SK-N-SH (cell line): ENCODE measurements around the gene DGLUCY. TPM values are rescaled to one million over a fixed set of nuclear protein-coding genes. Genes with fewer than 3 reads are reported as not detected.

Experiments used
- CTCF ChIA-PET: fragments of 300-600, 350-600 bp; formaldehyde crosslinking; extraction: SDS; loops from one replicate; lab custom pipeline; 2021; lab: Yijun Ruan, JAX
- POLR2A ChIA-PET: fragments of 350-600 bp; sonication (Branson Sonifier 250); formaldehyde crosslinking; extraction: SDS; loops from one replicate; lab custom pipeline; 2020; ENCODE audit warnings: antibody characterized with exemption, inconsistent platforms; lab: Yijun Ruan, JAX
- DNase-seq: peaks from one replicate; pipeline ENCODE4 v3.0.0; 2012
- H2AFZ ChIP-seq: fragments of 200-600 bp; sonication (generic); 2 replicates; pipeline ENCODE4 v1.8.1; 2016; ENCODE audit warnings: antibody characterized with exemption, mild to moderate bottlenecking, low read depth
- H3F3A ChIP-seq: fragments of 200-600 bp; sonication (generic); replicated peaks from 2 replicates; pipeline ENCODE3; 2016; ENCODE audit warnings: antibody characterized with exemption, mild to moderate bottlenecking; ENCODE audit not compliant: insufficient read depth
- H3K27ac ChIP-seq, 2 experiments: fragments of 200-500 bp in 1 of 2; fragments of 200-600 bp in 1 of 2; sonication (Bioruptor generic) in 1 of 2; sonication (generic), shearing (Covaris generic) in 1 of 2; 2 replicates each; pipeline versions ENCODE4 v1.5.1 to v1.6.1; 2014 to 2016; ENCODE audit warnings: low read depth in 2 of 2, inconsistent platforms in 1 of 2, low read length in 1 of 2, mild to moderate bottlenecking in 1 of 2, mixed read lengths in 1 of 2
- H3K27me3 ChIP-seq: fragments of 200-600 bp; sonication (generic), shearing (Covaris generic); 2 replicates; pipeline ENCODE4 v1.6.1; 2016; ENCODE audit warnings: mixed run types; ENCODE audit not compliant: insufficient read depth
- H3K36me3 ChIP-seq, 2 experiments: fragments of 200-500 bp in 1 of 2; fragments of 200-600 bp in 1 of 2; sonication (Bioruptor generic) in 1 of 2; sonication (generic) in 1 of 2; replicated peaks in 1 of 2; 2 replicates each; pipeline versions ENCODE3 to v1.5.1; 2014 to 2016; ENCODE audit warnings: low read length in 1 of 2, mild to moderate bottlenecking in 1 of 2; ENCODE audit not compliant: insufficient read depth in 2 of 2, control insufficient read depth in 1 of 2
- H3K4me1 ChIP-seq, 2 experiments: fragments of 200-500 bp in 1 of 2; fragments of 200-600 bp in 1 of 2; sonication (Bioruptor generic) in 1 of 2; sonication (generic), shearing (Covaris generic) in 1 of 2; 2 replicates each; pipeline versions ENCODE4 v1.5.1 to v1.6.1; 2014 to 2016; ENCODE audit warnings: low read depth in 1 of 2, low read length in 1 of 2, mixed run types in 1 of 2; ENCODE audit not compliant: insufficient read depth in 2 of 2, control insufficient read depth in 1 of 2
- H3K4me2 ChIP-seq: fragments of 200-600 bp; sonication (generic), shearing (Covaris generic); 2 replicates; pipeline ENCODE4 v1.6.1; 2017; ENCODE audit warnings: mixed run types
- H3K4me3 ChIP-seq, 2 experiments: fragments of 200-500 bp in 1 of 2; fragments of 200-600 bp in 1 of 2; sonication (Bioruptor generic) in 1 of 2; sonication (generic), shearing (Covaris generic) in 1 of 2; 2 replicates each; pipeline versions ENCODE4 v1.5.1 to v1.8.1; 2014 to 2016; ENCODE audit warnings: low read depth in 2 of 2, inconsistent platforms in 1 of 2, low read length in 1 of 2, mild to moderate bottlenecking in 1 of 2, mixed read lengths in 1 of 2, moderate library complexity in 1 of 2
- H3K79me2 ChIP-seq: fragments of 200-600 bp; sonication (generic); 2 replicates; pipeline ENCODE4 v1.8.1; 2017; ENCODE audit warnings: mild to moderate bottlenecking; ENCODE audit not compliant: insufficient read depth
- H3K9ac ChIP-seq: fragments of 200-600 bp; sonication (generic); 2 replicates; pipeline ENCODE4 v1.6.1; 2017; ENCODE audit warnings: mixed run types
- H3K9me2 ChIP-seq: fragments of 200-600 bp; sonication (generic); 2 replicates; pipeline ENCODE4 v1.6.1; 2017; ENCODE audit warnings: mixed run types
- H3K9me3 ChIP-seq: fragments of 200-600 bp; sonication (generic); 2 replicates; pipeline ENCODE4 v1.6.1; 2017; ENCODE audit warnings: mixed run types, mild to moderate bottlenecking, moderate library complexity
- H4K20me1 ChIP-seq: fragments of 200-600 bp; sonication (generic); 2 replicates; pipeline ENCODE4 v1.6.1; 2017; ENCODE audit warnings: mild to moderate bottlenecking, mixed run types; ENCODE audit not compliant: insufficient read depth
- CHD2 ChIP-seq: fragments of 150-350 bp; IDR thresholded peaks from 2 replicates; pipeline ENCODE4 v1.6.1; 2018; ENCODE audit warnings: low read length; ENCODE audit not compliant: partially characterized antibody
- CTCF ChIP-seq: fragments of 200-600 bp; sonication (generic); IDR thresholded peaks from 2 replicates; pipeline ENCODE4 v1.6.1; 2017; ENCODE audit warnings: antibody characterized with exemption, mild to moderate bottlenecking, moderate library complexity
- ELF1 ChIP-seq: IDR thresholded peaks from 2 replicates; pipeline ENCODE4 v1.4.0; 2012
- EP300 ChIP-seq, 2 experiments: IDR thresholded peaks; 2 replicates each; pipeline versions ENCODE4 v1.4.0 to v1.6.1; 2012; ENCODE audit warnings: borderline replicate concordance in 1 of 2, low read depth in 1 of 2, low read length in 1 of 2
- FOXJ3 ChIP-seq: sonication (generic); formaldehyde crosslinking; IDR thresholded peaks from 2 replicates; pipeline ENCODE4 v1.5.1; 2020; ENCODE audit warnings: mild to moderate bottlenecking, missing genetic modification reagents
- FOXM1 ChIP-seq: IDR thresholded peaks from 2 replicates; pipeline ENCODE4 v1.4.0; 2012; ENCODE audit warnings: low read depth, mild to moderate bottlenecking
- JUND ChIP-seq: IDR thresholded peaks from 2 replicates; pipeline ENCODE4 v1.4.0; 2012
- MEF2A ChIP-seq: IDR thresholded peaks from 2 replicates; pipeline ENCODE4 v1.4.0; 2012; ENCODE audit warnings: low read depth, borderline replicate concordance
- MXI1 ChIP-seq: IDR thresholded peaks from 2 replicates; pipeline ENCODE4 v1.6.1; 2012; ENCODE audit warnings: mild to moderate bottlenecking, low read depth, low read length, improper control_type of control experiment
- PBX3 ChIP-seq: IDR thresholded peaks from 2 replicates; pipeline ENCODE4; 2012
- RAD21 ChIP-seq: IDR thresholded peaks from 2 replicates; pipeline ENCODE4 v1.6.1; 2012; ENCODE audit warnings: mild to moderate bottlenecking, low read length
- RCOR1 ChIP-seq: fragments of 150-350 bp; IDR thresholded peaks from 2 replicates; pipeline ENCODE4 v1.6.1; 2017; ENCODE audit warnings: antibody characterized with exemption, low read length
- RFX5 ChIP-seq: IDR thresholded peaks from 2 replicates; pipeline ENCODE4 v1.6.1; 2012; ENCODE audit warnings: mild to moderate bottlenecking, improper control_type of control experiment, low read length
- RXRA ChIP-seq: IDR thresholded peaks from 2 replicates; pipeline ENCODE4 v1.4.0; 2012; ENCODE audit warnings: low read depth, mild to moderate bottlenecking, borderline replicate concordance
- SMC3 ChIP-seq: IDR thresholded peaks from 2 replicates; pipeline ENCODE4 v1.6.1; 2012; ENCODE audit warnings: low read depth, low read length, improper control_type of control experiment
- TAF1 ChIP-seq: IDR thresholded peaks from 2 replicates; pipeline ENCODE4 v1.6.1; 2012; ENCODE audit warnings: low read depth, mild to moderate bottlenecking, low read length, moderate library complexity, borderline replicate concordance
- YY1 ChIP-seq: IDR thresholded peaks from 2 replicates; pipeline ENCODE4 v1.4.0; 2012; ENCODE audit warnings: low read depth, mild to moderate bottlenecking
- WGBS: methylation state at CpG from one replicate; pipeline ENCODE4 v1.1.6; 2017; ENCODE audit warnings: low lambda C conversion rate; 5-methylcytosine and 5-hydroxymethylcytosine counted together
- polyA plus RNA-seq, 3 experiments: library from polyadenylated mRNA; depleted of rRNA; stranded (reverse); fragments of >200 nt; gene quantifications; 2 replicates each; pipeline ENCODE4 v1.2.3, GENCODE V29; 2012
- TF ChIP-seq, protein P1 (sequence below): fragments of 150-350 bp; IDR thresholded peaks from 2 replicates; pipeline ENCODE4 v1.6.1; 2017; ENCODE audit warnings: antibody characterized with exemption, low read length, low read depth, borderline replicate concordance
- TF ChIP-seq, protein P2 (sequence below): IDR thresholded peaks from 2 replicates; pipeline ENCODE4 v1.6.1; 2012; ENCODE audit warnings: mild to moderate bottlenecking, low read depth, low read length, moderate library complexity
- TF ChIP-seq, protein P3 (sequence below): IDR thresholded peaks from 2 replicates; pipeline ENCODE4 v1.4.0; 2012; ENCODE audit warnings: low read depth, borderline replicate concordance

Gene DGLUCY
- polyA plus RNA-seq, 1 of the 3 experiments (the other 2 are of a cell fraction): 17.2 TPM

DNA sequence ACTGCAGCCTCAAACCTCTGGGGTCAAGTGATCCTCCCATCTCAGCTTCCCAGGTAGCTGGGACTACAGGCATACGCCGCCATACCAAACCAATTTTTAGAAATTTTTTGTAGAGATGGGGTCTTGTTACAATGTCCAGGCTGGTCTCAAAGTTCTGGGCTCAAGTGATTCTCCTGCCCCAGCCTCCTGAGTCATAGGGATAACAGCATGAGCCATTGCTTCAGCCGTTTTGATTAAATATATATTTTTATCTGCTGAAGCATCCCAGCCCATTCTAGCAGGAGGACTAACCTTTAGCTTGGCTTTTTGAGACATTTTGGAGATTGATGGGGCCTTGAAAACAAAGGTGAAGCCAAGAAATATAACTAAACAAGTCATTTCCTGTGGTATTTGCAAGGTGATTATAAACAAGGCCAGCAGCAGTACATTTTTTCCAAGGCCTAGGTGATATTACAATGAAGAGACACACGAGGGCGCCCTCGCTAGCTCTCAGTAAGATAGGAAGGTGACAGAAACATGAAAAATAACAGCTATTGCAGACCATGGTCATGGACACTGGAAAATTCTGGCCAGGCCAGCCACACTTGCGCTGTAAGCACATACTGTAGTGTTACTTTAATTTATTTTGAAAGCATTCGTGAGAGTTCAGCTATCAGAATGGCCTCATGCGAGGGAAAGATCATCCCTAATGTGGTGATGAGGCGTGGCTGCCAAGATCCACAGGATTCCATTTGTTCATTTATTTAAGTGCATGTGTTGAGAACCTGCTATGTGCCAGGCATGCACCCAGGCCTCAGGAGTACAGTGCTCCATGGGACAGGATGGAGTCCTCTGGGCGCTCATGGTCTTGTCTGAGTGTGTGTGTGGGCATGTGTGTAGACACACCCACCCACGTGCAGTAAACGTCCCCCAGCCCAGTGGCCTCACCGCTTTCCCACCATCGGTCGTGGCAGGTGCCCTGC lies 63.5 kb downstream of the DGLUCY start:
- TF ChIP-seq, protein P1, sequence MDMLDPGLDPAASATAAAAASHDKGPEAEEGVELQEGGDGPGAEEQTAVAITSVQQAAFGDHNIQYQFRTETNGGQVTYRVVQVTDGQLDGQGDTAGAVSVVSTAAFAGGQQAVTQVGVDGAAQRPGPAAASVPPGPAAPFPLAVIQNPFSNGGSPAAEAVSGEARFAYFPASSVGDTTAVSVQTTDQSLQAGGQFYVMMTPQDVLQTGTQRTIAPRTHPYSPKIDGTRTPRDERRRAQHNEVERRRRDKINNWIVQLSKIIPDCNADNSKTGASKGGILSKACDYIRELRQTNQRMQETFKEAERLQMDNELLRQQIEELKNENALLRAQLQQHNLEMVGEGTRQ: no peak
- TF ChIP-seq, protein P2, sequence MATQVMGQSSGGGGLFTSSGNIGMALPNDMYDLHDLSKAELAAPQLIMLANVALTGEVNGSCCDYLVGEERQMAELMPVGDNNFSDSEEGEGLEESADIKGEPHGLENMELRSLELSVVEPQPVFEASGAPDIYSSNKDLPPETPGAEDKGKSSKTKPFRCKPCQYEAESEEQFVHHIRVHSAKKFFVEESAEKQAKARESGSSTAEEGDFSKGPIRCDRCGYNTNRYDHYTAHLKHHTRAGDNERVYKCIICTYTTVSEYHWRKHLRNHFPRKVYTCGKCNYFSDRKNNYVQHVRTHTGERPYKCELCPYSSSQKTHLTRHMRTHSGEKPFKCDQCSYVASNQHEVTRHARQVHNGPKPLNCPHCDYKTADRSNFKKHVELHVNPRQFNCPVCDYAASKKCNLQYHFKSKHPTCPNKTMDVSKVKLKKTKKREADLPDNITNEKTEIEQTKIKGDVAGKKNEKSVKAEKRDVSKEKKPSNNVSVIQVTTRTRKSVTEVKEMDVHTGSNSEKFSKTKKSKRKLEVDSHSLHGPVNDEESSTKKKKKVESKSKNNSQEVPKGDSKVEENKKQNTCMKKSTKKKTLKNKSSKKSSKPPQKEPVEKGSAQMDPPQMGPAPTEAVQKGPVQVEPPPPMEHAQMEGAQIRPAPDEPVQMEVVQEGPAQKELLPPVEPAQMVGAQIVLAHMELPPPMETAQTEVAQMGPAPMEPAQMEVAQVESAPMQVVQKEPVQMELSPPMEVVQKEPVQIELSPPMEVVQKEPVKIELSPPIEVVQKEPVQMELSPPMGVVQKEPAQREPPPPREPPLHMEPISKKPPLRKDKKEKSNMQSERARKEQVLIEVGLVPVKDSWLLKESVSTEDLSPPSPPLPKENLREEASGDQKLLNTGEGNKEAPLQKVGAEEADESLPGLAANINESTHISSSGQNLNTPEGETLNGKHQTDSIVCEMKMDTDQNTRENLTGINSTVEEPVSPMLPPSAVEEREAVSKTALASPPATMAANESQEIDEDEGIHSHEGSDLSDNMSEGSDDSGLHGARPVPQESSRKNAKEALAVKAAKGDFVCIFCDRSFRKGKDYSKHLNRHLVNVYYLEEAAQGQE: no peak
- TF ChIP-seq SMC3 (peak; percentile 94), TAF1 (no peak), RAD21 (peak; percentile 96), FOXM1 (no peak), RCOR1 (peak; percentile 36; the same call in 1 of the 2 replicates), CHD2 (no peak), FOXJ3 (no peak), YY1 (no peak), RFX5 (no peak), EP300 (IDR thresholded peaks at IDR 0.05; ENCODE audit: borderline replicate concordance in 1 of 2, low read depth in 1 of 2, low read length in 1 of 2) (no peak), ELF1 (no peak), CTCF (peak; percentile 86), MXI1 (no peak; the same call in 1 of the 2 replicates), RXRA (no peak), JUND (no peak), PBX3 (no peak; the same call in 1 of the 2 replicates), MEF2A (no peak)
- TF ChIP-seq, protein P3, sequence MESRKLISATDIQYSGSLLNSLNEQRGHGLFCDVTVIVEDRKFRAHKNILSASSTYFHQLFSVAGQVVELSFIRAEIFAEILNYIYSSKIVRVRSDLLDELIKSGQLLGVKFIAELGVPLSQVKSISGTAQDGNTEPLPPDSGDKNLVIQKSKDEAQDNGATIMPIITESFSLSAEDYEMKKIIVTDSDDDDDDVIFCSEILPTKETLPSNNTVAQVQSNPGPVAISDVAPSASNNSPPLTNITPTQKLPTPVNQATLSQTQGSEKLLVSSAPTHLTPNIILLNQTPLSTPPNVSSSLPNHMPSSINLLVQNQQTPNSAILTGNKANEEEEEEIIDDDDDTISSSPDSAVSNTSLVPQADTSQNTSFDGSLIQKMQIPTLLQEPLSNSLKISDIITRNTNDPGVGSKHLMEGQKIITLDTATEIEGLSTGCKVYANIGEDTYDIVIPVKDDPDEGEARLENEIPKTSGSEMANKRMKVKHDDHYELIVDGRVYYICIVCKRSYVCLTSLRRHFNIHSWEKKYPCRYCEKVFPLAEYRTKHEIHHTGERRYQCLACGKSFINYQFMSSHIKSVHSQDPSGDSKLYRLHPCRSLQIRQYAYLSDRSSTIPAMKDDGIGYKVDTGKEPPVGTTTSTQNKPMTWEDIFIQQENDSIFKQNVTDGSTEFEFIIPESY: no peak
- Histone ChIP-seq H3K9ac (no peak overlapping the region), H2AFZ (no peak overlapping the region), H3F3A (peaks cover 4% of the 10 kb centered on the region), H3K4me1 (peaks cover 0 to 8% of the 10 kb centered on the region in 2 experiments; a peak in 1 of 4 replicates), H3K27me3 (no peaks in the 10 kb centered on the region), H3K9me2 (no peaks in the 10 kb centered on the region), H3K9me3 (no peaks in the 10 kb centered on the region), H3K79me2 (no peaks in the 10 kb centered on the region), H3K4me2 (no peak overlapping the region), H3K4me3 (no peak overlapping the region; a peak in 1 of 4 replicates), H3K27ac (peak overlapping the region in 1 of 2 experiments; percentile 71; a peak in 2 of 4 replicates), H3K36me3 (no peaks in the 10 kb centered on the region), H4K20me1 (no peaks in the 10 kb centered on the region)
- 66% methylated on average over 16 of the region's 16 CpGs for WGBS
- CTCF ChIA-PET: interaction anchor here (0.6 to 13.2 kb wide), 44 partner anchors 8 to 878 kb away, joined by 3 to 391 read pairs (median 4); partner anchors contain the start of genes CCDC88C and GPR68
- DNase-seq: peak; percentile 67
- POLR2A ChIA-PET: interaction anchor here (1.5 kb wide), 1 partner anchor 108 kb away, joined by 13 read pairs; no protein-coding TSS in a partner anchor
